IMR-90 (cell line): ENCODE data around the gene PPP1R2. TPM values are rescaled to one million over a fixed set of nuclear protein-coding genes. Genes with fewer than 3 reads are reported as not detected.

ENCODE experiments used
- ATAC-seq: fragments of 200-7000 bp; cut with Tn5 transposase; 2 replicates; pipeline ENCODE4 v1.9.1; 2020; ENCODE audit warnings: low read depth, mild to moderate bottlenecking, moderate library complexity
- BruUV-seq: library from RNA; stranded (reverse); fragments of 400-500 nt; replicated peaks from 2 replicates; lab custom pipeline; 2021; lab: Mats Ljungman, UMichigan
- CTCF ChIA-PET: fragments of 300-600 bp; formaldehyde crosslinking; extraction: SDS; loops from one replicate; lab custom pipeline; 2021; ENCODE audit warnings: antibody characterized with exemption; lab: Yijun Ruan, JAX
- POLR2A ChIA-PET: fragments of 300-600 bp; sonication (Branson Sonifier 250); formaldehyde crosslinking; loops from one replicate; lab custom pipeline; 2022; ENCODE audit warnings: antibody characterized with exemption; ENCODE audit not compliant: unreplicated experiment; lab: Charles Lee
- DNase-seq: peaks from one replicate; pipeline ENCODE4 v3.0.0; 2013
- H2AFZ ChIP-seq: replicated peaks from 2 replicates; pipeline ENCODE3; 2013; ENCODE audit warnings: low read length, mild to moderate bottlenecking; ENCODE audit not compliant: poor library complexity
- H2AK5ac ChIP-seq: 2 replicates; pipeline ENCODE4 v1.6.1; 2013; ENCODE audit warnings: low read depth, low read length, inconsistent platforms
- H2AK9ac ChIP-seq: replicated peaks from 2 replicates; pipeline ENCODE3; 2013; ENCODE audit warnings: mild to moderate bottlenecking, low read depth, low read length, moderate library complexity; ENCODE audit not compliant: poor library complexity
- H2BK120ac ChIP-seq: 2 replicates; pipeline ENCODE4 v1.6.1; 2013; ENCODE audit warnings: low read depth, low read length, inconsistent platforms
- H2BK15ac ChIP-seq: 3 replicates; pipeline ENCODE4 v1.6.1; 2013; ENCODE audit warnings: low read depth, low read length, inconsistent platforms
- H2BK20ac ChIP-seq: 2 replicates; pipeline ENCODE4 v1.6.1; 2013; ENCODE audit warnings: low read depth, mild to moderate bottlenecking, inconsistent platforms, low read length, moderate library complexity
- H2BK5ac ChIP-seq: 2 replicates; pipeline ENCODE4 v1.6.1; 2013; ENCODE audit warnings: mild to moderate bottlenecking, low read depth, low read length, inconsistent platforms; ENCODE audit not compliant: poor library complexity, severe bottlenecking
- H3K14ac ChIP-seq: replicated peaks from 2 replicates; pipeline ENCODE4 v1.6.1; 2013; ENCODE audit warnings: low read depth, low read length, inconsistent platforms
- H3K18ac ChIP-seq: 2 replicates; pipeline ENCODE4 v1.6.1; 2013; ENCODE audit warnings: low read depth, low read length, control low read depth
- H3K23ac ChIP-seq: 2 replicates; pipeline ENCODE4 v1.6.1; 2013; ENCODE audit warnings: low read depth, low read length, inconsistent platforms
- H3K27ac ChIP-seq: 2 replicates; pipeline ENCODE4 v1.5.1; 2013; ENCODE audit warnings: mild to moderate bottlenecking, control low read depth, low read length; ENCODE audit not compliant: insufficient read depth
- H3K27me3 ChIP-seq: 2 replicates; pipeline ENCODE4 v1.6.1; 2013; ENCODE audit warnings: low read length; ENCODE audit not compliant: control insufficient read depth, insufficient read depth
- H3K36me3 ChIP-seq: 2 replicates; pipeline ENCODE4 v1.6.1; 2013; ENCODE audit warnings: low read length, mixed read lengths; ENCODE audit not compliant: control insufficient read depth, insufficient read depth
- H3K4ac ChIP-seq: 2 replicates; pipeline ENCODE4 v1.6.1; 2013; ENCODE audit warnings: low read depth, low read length, inconsistent platforms
- H3K4me1 ChIP-seq: 2 replicates; pipeline ENCODE4 v1.6.1; 2013; ENCODE audit warnings: low read length, mixed read lengths; ENCODE audit not compliant: control insufficient read depth, insufficient read depth
- H3K4me2 ChIP-seq: 2 replicates; pipeline ENCODE4 v1.6.1; 2013; ENCODE audit warnings: low read depth, mild to moderate bottlenecking, control low read depth, low read length, moderate library complexity
- H3K4me3 ChIP-seq: 2 replicates; pipeline ENCODE4 v1.5.1; 2013; ENCODE audit warnings: low read depth, mild to moderate bottlenecking, control low read depth, low read length, moderate library complexity; ENCODE audit not compliant: insufficient read depth
- H3K56ac ChIP-seq: 2 replicates; pipeline ENCODE4 v1.6.1; 2013; ENCODE audit warnings: low read length, inconsistent platforms; ENCODE audit not compliant: insufficient read depth; ENCODE audit errors: extremely low read depth
- H3K79me1 ChIP-seq, 2 experiments: 2 replicates each; pipeline ENCODE4 v1.6.1; 2013; ENCODE audit warnings: low read length in 2 of 2, inconsistent platforms in 1 of 2, low read depth in 1 of 2
- H3K9ac ChIP-seq: 2 replicates; pipeline ENCODE4 v1.6.1; 2013; ENCODE audit warnings: low read depth, low read length, control low read depth
- H3K9me1 ChIP-seq: 2 replicates; pipeline ENCODE4 v1.6.1; 2013; ENCODE audit warnings: low read length, inconsistent platforms; ENCODE audit not compliant: insufficient read depth
- H3K9me3 ChIP-seq: 2 replicates; pipeline ENCODE4 v1.6.1; 2013; ENCODE audit warnings: low read length; ENCODE audit not compliant: control insufficient read depth, insufficient read depth
- H4K20me1 ChIP-seq: 2 replicates; pipeline ENCODE4 v1.6.1; 2013; ENCODE audit warnings: low read length, inconsistent platforms; ENCODE audit not compliant: insufficient read depth
- H4K5ac ChIP-seq: 2 replicates; pipeline ENCODE4 v1.6.1; 2013; ENCODE audit warnings: mild to moderate bottlenecking, low read depth, low read length, control low read depth
- H4K8ac ChIP-seq, 2 experiments: 2 replicates each; pipeline ENCODE4 v1.6.1; 2013; ENCODE audit warnings: low read depth in 2 of 2, low read length in 2 of 2, control low read depth in 1 of 2, inconsistent platforms in 1 of 2
- H4K91ac ChIP-seq: 2 replicates; pipeline ENCODE4 v1.6.1; 2013; ENCODE audit warnings: low read depth, low read length, inconsistent platforms; ENCODE audit not compliant: insufficient read depth
- BHLHE40 ChIP-seq: fragments of 150-350 bp; IDR thresholded peaks from 2 replicates; pipeline ENCODE4 v1.6.1; 2016; ENCODE audit warnings: mild to moderate bottlenecking, low read depth, low read length
- CEBPB ChIP-seq: IDR thresholded peaks from 2 replicates; pipeline ENCODE4 v1.6.1; 2012; ENCODE audit warnings: low read depth, low read length, improper control_type of control experiment
- CHD1 ChIP-seq: IDR thresholded peaks from 2 replicates; pipeline ENCODE4 v1.6.1; 2012; ENCODE audit warnings: low read depth, low read length, improper control_type of control experiment
- FOS ChIP-seq: fragments of 150-350 bp; IDR thresholded peaks from 2 replicates; pipeline ENCODE4 v1.6.1; 2016; ENCODE audit warnings: low read depth, low read length
- MAFK ChIP-seq: IDR thresholded peaks from 2 replicates; pipeline ENCODE4 v1.6.1; 2012; ENCODE audit warnings: low read depth, low read length, improper control_type of control experiment
- MAZ ChIP-seq: IDR thresholded peaks from 2 replicates; pipeline ENCODE4 v1.6.1; 2012; ENCODE audit warnings: low read depth, mild to moderate bottlenecking, low read length, improper control_type of control experiment, moderate library complexity, borderline replicate concordance
- MXI1 ChIP-seq: IDR thresholded peaks from 2 replicates; pipeline ENCODE4 v1.6.1; 2012; ENCODE audit warnings: low read depth, mild to moderate bottlenecking, low read length, moderate library complexity, borderline replicate concordance
- NFE2L2 ChIP-seq: fragments of 150-350 bp; IDR thresholded peaks from 2 replicates; pipeline ENCODE4 v1.6.1; 2016; ENCODE audit warnings: low read depth, mild to moderate bottlenecking, low read length
- POLR2A ChIP-seq: IDR thresholded peaks from 2 replicates; pipeline ENCODE4 v1.6.1; 2012; ENCODE audit warnings: mild to moderate bottlenecking, low read depth, low read length
- RAD21 ChIP-seq: IDR thresholded peaks from 2 replicates; pipeline ENCODE4 v1.6.1; 2012; ENCODE audit warnings: low read length, improper control_type of control experiment
- RCOR1 ChIP-seq: IDR thresholded peaks from 2 replicates; pipeline ENCODE4 v1.6.1; 2012; ENCODE audit warnings: mild to moderate bottlenecking, low read length, improper control_type of control experiment; ENCODE audit not compliant: insufficient replicate concordance
- RFX5 ChIP-seq: IDR thresholded peaks from 2 replicates; pipeline ENCODE4 v1.8.0; 2012; ENCODE audit warnings: low read depth, mild to moderate bottlenecking, low read length, moderate library complexity
- SMC3 ChIP-seq: fragments of 150-350 bp; IDR thresholded peaks from 2 replicates; pipeline ENCODE4 v1.6.1; 2016; ENCODE audit warnings: low read depth, mild to moderate bottlenecking, antibody characterized with exemption, low read length, moderate library complexity
- WGBS, 2 experiments: methylation state at CpG; one replicate each; pipeline versions ENCODE4 v1.1.5 to v1.1.7; 2013; ENCODE audit warnings: missing lambda C conversion rate in 2 of 2; ENCODE audit not compliant: insufficient read length in 1 of 2; ENCODE audit errors: extremely low coverage in 2 of 2; 5-methylcytosine and 5-hydroxymethylcytosine counted together
- dilution Hi-C: fragments of 300-500 bp; cut with HindIII; formaldehyde crosslinking; loops from one replicate; pipeline ENCODE4 v1.14.3; 2018; ENCODE audit warnings: low sequenced_read_pairs; ENCODE audit not compliant: unreplicated experiment
- in situ Hi-C: fragments of 300-500 bp; cut with MboI; formaldehyde crosslinking; loops from 3 replicates; pipeline ENCODE4 v1.14.3; 2019; ENCODE audit warnings: low sequenced_read_pairs, inconsistent platforms, mixed read lengths
- intact Hi-C: fragments of 100-400 bp; cut with micrococcal nuclease; formaldehyde crosslinking; loops from 2 replicates; pipeline ENCODE4 v1.10.0; 2022
- polyA plus RNA-seq, 3 experiments: library from polyadenylated mRNA; depleted of rRNA; stranded (reverse); fragments of >200 nt; gene quantifications; 2 replicates each; pipeline ENCODE4 v1.2.3, GENCODE V29; 2012; ENCODE audit warnings: low replicate concordance in 1 of 3
- total RNA-seq: library from RNA; depleted of rRNA; stranded (reverse); fragments of >200 nt; gene quantifications from 2 replicates; pipeline ENCODE4 v1.2.3, GENCODE V29; 2012
- TF ChIP-seq, protein P1 (sequence below): fragments of 150-350 bp; IDR thresholded peaks from 2 replicates; pipeline ENCODE4 v1.6.1; 2017; ENCODE audit warnings: mild to moderate bottlenecking, antibody characterized with exemption, low read length, low read depth
- TF ChIP-seq, protein P2 (sequence below): fragments of 150-350 bp; IDR thresholded peaks from 2 replicates; pipeline ENCODE4 v1.6.1; 2016; ENCODE audit warnings: low read depth, mild to moderate bottlenecking, low read length, moderate library complexity, borderline replicate concordance
- TF ChIP-seq, protein P3 (sequence below): conservative IDR thresholded peaks from 2 replicates; pipeline ENCODE4 v1.5.1; 2012; ENCODE audit warnings: mild to moderate bottlenecking, low read depth, low read length, improper control_type of control experiment

Gene PPP1R2
- total and polyA plus RNA-seq, 2 of the 4 experiments (the other 2 are of a cell fraction): 9.2 to 36.0 TPM

DNA sequence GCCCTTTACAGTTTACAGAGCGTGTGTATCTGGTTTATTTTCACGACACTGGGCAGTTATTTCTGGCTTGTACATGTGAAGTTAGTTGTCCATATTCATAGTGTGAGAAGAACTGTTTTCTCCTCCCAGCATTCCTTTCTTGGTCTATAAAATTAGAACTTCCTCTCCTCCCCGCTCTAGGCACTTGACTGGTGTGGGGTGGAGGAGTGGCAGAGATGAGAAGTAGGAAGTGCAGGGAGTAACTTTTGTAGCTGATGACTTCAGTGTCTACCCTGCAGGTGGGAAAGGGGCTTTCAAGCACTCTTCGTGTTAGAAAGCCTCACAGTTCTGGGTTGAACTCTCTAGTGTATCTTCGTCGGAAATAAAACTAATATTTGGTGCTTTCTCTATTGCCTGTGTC, 27.2 kb upstream of the PPP1R2 start:
- in situ Hi-C loops: no loop called here
- Histone ChIP-seq H4K91ac (no peak overlapping the region), H3K23ac (no peak overlapping the region), H3K36me3 (no peaks in the 10 kb centered on the region), H3K4me1 (no peaks in the 10 kb centered on the region), H3K56ac (no peak overlapping the region), H4K20me1 (no peaks in the 10 kb centered on the region), H4K8ac (no peak overlapping the region), H3K4me3 (no peak overlapping the region), H3K4ac (no peak overlapping the region), H3K14ac (no peak overlapping the region), H4K5ac (no peak overlapping the region), H3K18ac (no peak overlapping the region), H3K9ac (no peak overlapping the region), H2AK5ac (no peak overlapping the region), H3K79me1 (no peaks in the 10 kb centered on the region), H2BK15ac (no peak overlapping the region), H2BK20ac (no peak overlapping the region), H3K27ac (no peak overlapping the region), H2AK9ac (no peak overlapping the region), H3K4me2 (no peak overlapping the region), H3K9me3 (peaks cover 2% of the 10 kb centered on the region; the same call in 1 of the 2 replicates), H3K9me1 (no peaks in the 10 kb centered on the region), H2BK5ac (no peak overlapping the region), H2AFZ (no peak overlapping the region), H3K27me3 (peaks cover 49% of the 10 kb centered on the region), H2BK120ac (no peak overlapping the region)
- ATAC-seq (no peak), DNase-seq (no peak)
- intact Hi-C loops: no loop called here
- ChIA-PET CTCF (interaction anchor here (0.7 kb wide), 1 partner anchor 26 kb away, joined by 3 read pairs; no protein-coding TSS in a partner anchor), POLR2A (no interaction called here)
- WGBS, 2 experiments: 83% methylated on average over 2 of the region's 6 CpGs; no CpG with 5 or more reads in 1 of the 2 experiments
- no TSS peak for BruUV-seq
- TF ChIP-seq BHLHE40: no peak
- TF ChIP-seq, protein P1, sequence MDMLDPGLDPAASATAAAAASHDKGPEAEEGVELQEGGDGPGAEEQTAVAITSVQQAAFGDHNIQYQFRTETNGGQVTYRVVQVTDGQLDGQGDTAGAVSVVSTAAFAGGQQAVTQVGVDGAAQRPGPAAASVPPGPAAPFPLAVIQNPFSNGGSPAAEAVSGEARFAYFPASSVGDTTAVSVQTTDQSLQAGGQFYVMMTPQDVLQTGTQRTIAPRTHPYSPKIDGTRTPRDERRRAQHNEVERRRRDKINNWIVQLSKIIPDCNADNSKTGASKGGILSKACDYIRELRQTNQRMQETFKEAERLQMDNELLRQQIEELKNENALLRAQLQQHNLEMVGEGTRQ: no peak
- TF ChIP-seq RAD21: no peak
- TF ChIP-seq CHD1: no peak
- TF ChIP-seq MXI1: no peak
- no peak for TF ChIP-seq SMC3
- no peak for TF ChIP-seq CEBPB
- TF ChIP-seq NFE2L2: no peak
- no peak for TF ChIP-seq POLR2A
- no peak for TF ChIP-seq FOS
- TF ChIP-seq RCOR1: no peak
- TF ChIP-seq MAFK: no peak
- TF ChIP-seq, protein P2, sequence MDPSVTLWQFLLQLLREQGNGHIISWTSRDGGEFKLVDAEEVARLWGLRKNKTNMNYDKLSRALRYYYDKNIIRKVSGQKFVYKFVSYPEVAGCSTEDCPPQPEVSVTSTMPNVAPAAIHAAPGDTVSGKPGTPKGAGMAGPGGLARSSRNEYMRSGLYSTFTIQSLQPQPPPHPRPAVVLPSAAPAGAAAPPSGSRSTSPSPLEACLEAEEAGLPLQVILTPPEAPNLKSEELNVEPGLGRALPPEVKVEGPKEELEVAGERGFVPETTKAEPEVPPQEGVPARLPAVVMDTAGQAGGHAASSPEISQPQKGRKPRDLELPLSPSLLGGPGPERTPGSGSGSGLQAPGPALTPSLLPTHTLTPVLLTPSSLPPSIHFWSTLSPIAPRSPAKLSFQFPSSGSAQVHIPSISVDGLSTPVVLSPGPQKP: no peak
- no peak for TF ChIP-seq MAZ
- TF ChIP-seq, protein P3, sequence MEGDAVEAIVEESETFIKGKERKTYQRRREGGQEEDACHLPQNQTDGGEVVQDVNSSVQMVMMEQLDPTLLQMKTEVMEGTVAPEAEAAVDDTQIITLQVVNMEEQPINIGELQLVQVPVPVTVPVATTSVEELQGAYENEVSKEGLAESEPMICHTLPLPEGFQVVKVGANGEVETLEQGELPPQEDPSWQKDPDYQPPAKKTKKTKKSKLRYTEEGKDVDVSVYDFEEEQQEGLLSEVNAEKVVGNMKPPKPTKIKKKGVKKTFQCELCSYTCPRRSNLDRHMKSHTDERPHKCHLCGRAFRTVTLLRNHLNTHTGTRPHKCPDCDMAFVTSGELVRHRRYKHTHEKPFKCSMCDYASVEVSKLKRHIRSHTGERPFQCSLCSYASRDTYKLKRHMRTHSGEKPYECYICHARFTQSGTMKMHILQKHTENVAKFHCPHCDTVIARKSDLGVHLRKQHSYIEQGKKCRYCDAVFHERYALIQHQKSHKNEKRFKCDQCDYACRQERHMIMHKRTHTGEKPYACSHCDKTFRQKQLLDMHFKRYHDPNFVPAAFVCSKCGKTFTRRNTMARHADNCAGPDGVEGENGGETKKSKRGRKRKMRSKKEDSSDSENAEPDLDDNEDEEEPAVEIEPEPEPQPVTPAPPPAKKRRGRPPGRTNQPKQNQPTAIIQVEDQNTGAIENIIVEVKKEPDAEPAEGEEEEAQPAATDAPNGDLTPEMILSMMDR: no peak
- no peak for TF ChIP-seq RFX5
- dilution Hi-C loops: no loop called here
